Fibroblast of mammary gland (primary cell): Measurements from ENCODE around the gene CPEB4.
A peak's percentile ranks its signal among the peaks of the same experiment; 100 is the strongest.

ENCODE experiments used
- DNase-seq: peaks from one replicate; pipeline ENCODE4 v3.0.0-alpha.2; 2010; ENCODE audit warnings: low read depth
- H3K4me3 ChIP-seq: 2 replicates; pipeline ENCODE4 v1.5.1; 2011; ENCODE audit warnings: low read depth, mild to moderate bottlenecking, low read length, moderate library complexity; ENCODE audit not compliant: control insufficient read depth
- CTCF ChIP-seq: conservative IDR thresholded peaks from 2 replicates; pipeline ENCODE4 v1.5.1; 2011; ENCODE audit warnings: low read depth, low read length, inconsistent platforms; ENCODE audit not compliant: control insufficient read depth, insufficient read depth

Gene CPEB4

GRCh38 chr5:173944511-173944910, 56.4 kb downstream of the CPEB4 start:
- TF ChIP-seq CTCF: no peak
- no peak for DNase-seq
- no peak overlapping the region for H3K4me3 ChIP-seq

- no peak overlapping the region for H3K4me3 ChIP-seq
- TF ChIP-seq CTCF: no peak
- DNase-seq: no peak
Observed at GRCh38 chr5:173945160-173945559, 57.0 kb downstream of the CPEB4 start.

- no peak for TF ChIP-seq CTCF
- no peak for DNase-seq
- no peak overlapping the region for H3K4me3 ChIP-seq
Observed at GRCh38 chr5:173946323-173946722, 58.2 kb downstream of the CPEB4 start.

GRCh38 chr5:173950829-173951228, 62.7 kb downstream of the CPEB4 start:
- no peak for DNase-seq
- TF ChIP-seq CTCF: no peak
- no peak overlapping the region for H3K4me3 ChIP-seq

- DNase-seq: peak; percentile 47
- no peak overlapping the region for H3K4me3 ChIP-seq
- no peak for TF ChIP-seq CTCF
Observed at GRCh38 chr5:173953528-173954090, 65.5 kb downstream of the CPEB4 start.

GRCh38 chr5:173954671-173955521, 66.7 kb downstream of the CPEB4 start:
- peak; percentile 56 for DNase-seq
- no peak for TF ChIP-seq CTCF
- H3K4me3 ChIP-seq: no peak overlapping the region
